GM18517 (cell line): ENCODE measurements around the gene EFHB.
"Not testable (repeated sequence)": the region's sequence is repeated elsewhere in the genome, so short reads cannot be mapped to it uniquely, and the experiment has no call there.

ENCODE experiments used
- ATAC-seq: cut with Tn5 transposase; IDR thresholded peaks from one replicate; pipeline ENCODE4 v1.9.1; 2021; ENCODE audit warnings: mild to moderate bottlenecking, moderate library complexity; ENCODE audit not compliant: unreplicated experiment

Gene EFHB

DNA sequence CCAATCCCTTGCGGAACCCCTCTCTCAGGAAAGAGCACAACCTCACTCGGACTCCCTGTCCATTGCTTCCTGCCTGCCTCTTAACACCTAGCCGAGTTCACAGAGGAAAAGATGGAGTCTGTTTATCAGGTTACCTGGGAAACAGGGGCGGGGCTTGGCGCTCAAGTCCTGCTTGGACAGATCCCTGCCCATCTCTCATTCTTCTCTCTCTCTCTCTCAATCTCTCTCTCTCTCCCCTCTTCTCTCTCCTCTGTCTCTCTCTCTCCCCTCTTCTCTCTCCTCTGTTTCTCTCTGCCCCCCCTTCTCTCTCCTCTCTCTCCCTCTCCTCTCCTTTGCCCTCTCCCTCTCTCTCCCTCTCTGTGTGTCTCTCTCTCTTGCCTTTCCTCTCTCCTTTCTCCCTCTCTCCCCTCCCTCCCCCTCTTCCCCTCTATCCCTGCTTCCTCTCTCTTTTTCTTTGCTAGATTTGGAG, at the start of gene EFHB:
Gene EFHB (minus strand): TSS at position 120 of the 469 bp plus-strand sequence. CDS start 199 bp downstream, outside the sequence.
- ATAC-seq = no peak

GRCh38 chr3:19972054-19972453, 38.0 kb upstream of the EFHB start:
- ATAC-seq = no peak

- no peak for ATAC-seq
Observed at GRCh38 chr3:19970327-19970726, 36.3 kb upstream of the EFHB start.

DNA sequence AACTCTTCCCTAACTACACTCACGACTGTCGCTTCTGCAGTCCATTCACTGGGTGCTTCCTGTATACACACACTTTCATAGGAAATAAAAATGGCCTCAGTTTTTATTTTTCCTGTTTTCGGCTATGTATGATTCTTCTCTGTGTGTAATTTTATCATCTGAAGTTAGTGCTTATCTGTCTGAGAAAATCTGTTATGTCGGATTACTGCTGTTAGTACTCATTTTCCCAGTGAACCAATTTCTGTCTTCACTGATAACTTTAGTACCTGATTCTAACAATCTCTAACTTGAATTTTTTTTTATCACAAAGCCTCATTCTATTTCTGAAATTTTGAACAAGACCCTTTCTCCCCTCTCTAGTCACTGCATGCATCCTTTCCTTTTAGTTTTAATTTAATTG, 33.8 kb upstream of the EFHB start:
- no peak for ATAC-seq

GRCh38 chr3:19967208-19967607, 33.2 kb upstream of the EFHB start:
- ATAC-seq = no peak

- ATAC-seq = no peak
Observed at GRCh38 chr3:19961960-19962359, 27.9 kb upstream of the EFHB start.

DNA sequence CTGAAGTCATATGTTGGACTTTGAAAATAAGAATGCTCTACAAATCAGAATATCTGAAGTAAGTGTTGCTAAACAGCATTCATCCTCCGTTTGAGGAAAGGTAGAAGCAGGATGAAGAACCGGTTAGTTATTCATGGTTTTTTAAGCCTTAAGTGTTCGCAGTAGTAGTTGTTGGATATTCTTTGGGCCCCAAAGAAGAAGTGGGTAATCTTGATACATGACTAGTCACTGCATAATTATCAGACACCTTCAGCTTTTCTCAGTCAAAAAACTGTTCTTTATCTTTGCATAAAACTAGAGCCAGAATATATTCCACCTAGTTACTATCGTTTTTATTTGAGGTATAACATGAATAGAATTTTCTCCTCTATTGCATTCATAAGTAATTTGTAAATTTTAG, 26.7 kb upstream of the EFHB start:
- no peak for ATAC-seq

DNA sequence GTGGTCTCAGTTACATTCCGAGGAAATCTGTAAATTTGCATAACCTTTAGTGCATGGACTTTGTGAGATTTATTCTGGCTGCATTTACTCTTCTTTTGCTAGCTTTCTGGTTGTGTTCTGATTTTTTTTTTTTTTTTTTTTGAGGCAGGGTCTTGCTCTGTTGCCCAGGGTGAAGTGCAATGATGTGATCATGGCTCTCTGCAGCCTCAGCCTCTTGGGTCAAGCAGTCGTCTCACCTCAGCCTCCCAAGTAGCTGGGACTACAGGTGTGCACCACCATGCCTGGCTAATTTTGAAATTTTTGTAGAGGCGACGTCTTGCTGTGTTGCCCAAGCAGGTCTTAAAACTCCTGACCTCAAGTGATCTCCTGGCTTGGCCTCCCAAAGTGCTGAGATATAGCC, 25.5 kb upstream of the EFHB start:
- ATAC-seq = no peak

DNA sequence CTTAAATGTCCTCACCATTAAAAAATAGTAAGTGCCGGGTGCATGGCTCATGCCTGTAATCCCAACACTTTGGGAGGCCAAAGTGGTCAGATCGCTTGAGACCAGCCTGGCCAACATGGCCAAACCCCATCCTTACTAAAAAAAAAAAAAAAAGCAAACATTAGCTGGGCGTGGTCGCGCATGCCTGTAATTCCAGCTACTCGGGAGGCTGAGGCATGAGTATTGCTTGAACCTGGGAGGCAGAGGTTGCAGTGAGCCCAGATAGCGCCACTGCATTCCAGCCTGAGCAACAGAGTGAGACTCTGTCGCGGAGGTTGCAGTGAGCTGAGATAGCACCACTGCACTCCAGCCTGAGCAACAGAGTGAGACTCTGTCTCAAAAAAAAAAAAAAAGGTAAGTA, 23.3 kb upstream of the EFHB start:
- not testable (repeated sequence) for ATAC-seq

DNA sequence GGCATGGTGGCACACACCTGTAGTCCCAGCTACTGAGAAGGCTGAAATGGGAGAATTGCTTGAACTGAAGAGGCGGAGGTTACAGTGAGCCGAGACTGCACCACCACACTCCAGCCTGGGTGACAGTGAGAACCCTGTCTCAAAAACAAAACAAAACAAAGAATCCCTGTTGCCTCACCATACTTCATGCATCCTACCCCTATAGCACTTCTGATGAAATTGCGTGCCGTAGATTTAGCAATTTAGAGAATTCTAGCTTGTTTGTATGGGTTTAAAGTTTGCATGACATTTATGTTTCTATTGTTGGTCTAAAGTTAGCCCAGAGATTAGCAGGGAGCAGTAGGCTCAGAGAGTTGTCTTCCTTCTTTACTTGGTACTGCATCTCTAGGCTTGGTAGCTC, 20.7 kb upstream of the EFHB start:
- ATAC-seq = no peak

GRCh38 chr3:19950316-19950715, 16.3 kb upstream of the EFHB start:
- ATAC-seq = no peak

- no peak for ATAC-seq
Observed at GRCh38 chr3:19948226-19948591, 14.2 kb upstream of the EFHB start.

GRCh38 chr3:19947549-19948225, 13.7 kb upstream of the EFHB start:
- ATAC-seq = peak; percentile 22

DNA sequence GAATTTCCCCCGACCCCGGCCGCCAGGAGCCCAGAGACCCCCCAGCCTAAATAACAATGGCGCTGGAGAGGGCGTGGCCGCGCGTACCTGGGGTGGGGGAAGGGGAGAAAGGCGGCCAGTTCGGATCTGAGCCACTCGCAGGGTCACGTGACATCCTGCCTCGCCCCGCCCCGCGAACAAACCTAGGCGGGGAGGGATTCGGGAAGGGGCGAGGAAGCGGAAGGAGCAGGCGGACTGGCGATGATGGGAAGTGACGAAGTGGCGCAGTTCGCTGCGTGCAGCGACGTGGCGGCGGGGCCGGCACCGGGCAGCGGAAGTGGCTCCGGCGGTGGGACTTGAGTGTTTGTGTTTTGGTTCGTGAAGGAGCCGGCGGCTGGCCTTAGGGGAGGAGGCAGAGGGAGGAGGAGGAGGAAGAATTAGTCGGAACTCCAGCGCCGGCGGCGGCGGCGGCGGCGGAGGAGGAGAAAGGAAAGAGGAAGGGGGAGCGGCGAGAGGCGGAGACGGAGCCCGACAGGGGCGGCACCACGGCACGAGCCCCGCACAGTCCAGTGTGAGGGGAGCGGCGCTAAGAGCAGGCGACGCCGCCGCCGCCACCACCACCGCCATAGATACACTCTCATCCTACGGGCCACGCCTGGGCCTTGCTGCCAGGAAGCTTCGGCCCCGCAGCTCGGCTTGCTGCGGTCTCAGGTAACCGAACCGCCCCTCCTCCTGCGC, 13.0 kb upstream of the EFHB start, which contains the start of gene RAB5A:
Gene RAB5A (plus strand): TSS at position 266 of the 717 bp plus-strand sequence. CDS start 3,802 bp downstream, outside the sequence.
- peak; percentile 97 for ATAC-seq

DNA sequence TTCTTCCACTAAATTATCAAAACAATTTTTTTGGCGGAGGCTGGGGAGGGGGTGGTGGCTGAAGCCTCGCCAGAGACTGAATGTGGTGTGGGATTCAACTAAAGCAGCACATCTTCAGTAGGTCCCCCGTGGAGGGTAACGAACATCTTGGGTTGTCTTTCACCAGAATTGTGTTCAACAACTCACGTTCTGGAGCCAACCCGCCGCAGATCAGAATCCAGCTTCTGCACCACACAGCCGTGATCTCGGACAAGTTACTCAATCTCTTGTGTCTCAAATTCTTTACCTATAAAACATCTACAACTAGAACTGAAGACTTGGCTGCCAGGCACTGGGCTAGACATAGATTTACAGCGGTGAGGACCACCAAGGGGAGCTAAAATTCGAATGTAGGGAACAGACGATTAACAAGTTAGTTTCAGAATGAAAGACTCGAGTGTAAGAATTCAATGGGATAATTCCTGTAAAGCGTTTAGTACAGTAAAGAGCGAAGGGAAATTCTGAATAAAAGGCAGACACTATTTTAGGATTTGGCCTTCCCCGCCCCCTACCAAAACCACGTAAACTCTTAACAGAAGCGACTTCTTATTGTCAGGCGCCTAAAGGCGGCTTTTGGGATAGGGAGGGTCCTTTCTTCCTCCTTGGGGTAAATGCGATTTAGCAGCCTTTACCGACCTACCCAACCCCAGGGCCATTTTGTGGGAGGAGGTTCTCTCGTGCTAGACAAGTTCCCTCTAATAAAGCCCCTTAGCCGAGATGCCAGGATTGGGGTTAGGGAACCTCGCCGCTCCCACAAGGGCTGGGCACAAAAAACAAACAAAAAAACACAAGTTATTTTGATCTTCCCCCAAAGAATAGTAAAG, 12.2 kb upstream of the EFHB start:
- ATAC-seq = peak; percentile 6

GRCh38 chr3:19945534-19945933, 11.5 kb upstream of the EFHB start:
- ATAC-seq = no peak

DNA sequence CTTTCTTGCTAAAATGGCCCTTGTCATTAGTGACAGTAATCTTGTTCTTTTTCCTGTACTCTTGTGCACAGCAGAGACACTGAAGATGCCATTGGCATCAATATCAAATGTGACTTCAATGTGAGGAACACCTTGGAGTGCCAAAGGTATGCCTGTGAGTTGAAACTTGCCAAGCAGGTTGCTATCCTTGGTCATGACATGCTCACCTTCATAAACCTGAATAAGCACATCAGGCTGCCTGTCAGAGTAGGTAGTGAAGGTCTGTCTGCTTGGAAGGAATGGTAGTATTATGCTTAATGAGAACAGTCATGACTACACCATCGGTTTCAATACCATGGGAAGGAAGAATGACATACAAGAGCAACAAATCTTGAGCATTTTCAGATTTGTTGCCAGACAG, 6.6 kb upstream of the EFHB start:
- ATAC-seq = no peak

- no peak for ATAC-seq
Observed at GRCh38 chr3:19938295-19938627, 4.2 kb upstream of the EFHB start.

DNA sequence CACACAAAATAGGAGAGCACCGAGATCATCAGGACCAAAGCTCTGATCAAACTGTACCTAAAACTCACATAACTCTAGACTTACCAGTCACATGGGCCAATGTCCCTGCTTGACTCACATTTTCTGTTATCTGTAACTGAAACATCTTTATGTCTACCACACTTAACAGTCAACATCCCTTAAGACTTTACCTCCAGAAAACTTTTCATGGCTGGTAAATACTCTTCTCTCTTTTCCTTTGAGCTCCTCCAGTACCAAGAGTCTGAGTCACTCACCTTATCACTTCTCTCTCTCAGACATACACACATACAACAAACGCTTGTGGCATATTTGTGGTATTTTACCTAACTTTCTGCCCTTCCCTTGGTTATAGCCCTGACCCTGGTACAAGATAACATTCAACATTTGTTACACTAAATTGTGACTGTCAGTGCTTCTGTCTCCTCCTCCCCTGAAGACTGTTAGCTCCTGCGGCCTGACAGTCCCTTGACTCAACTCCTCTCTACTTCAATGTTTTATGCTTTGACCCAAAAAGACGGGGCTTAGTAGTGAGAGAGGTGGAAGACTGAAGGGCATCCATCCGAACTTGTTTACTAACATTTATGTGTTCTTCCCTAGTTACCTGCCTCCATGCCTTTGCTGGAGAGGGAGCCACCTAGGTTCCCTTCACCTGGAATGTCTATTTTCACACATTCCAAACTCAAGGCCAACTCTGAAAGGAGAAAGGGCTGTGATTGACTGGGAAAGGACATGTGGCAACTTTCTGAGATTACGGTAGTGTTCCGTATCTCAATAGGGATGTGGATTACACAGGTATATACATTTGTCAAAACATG, 3.7 kb upstream of the EFHB start:
- no peak for ATAC-seq

- ATAC-seq = no peak
Observed at GRCh38 chr3:19932422-19932821, 1.6 kb downstream of the EFHB start.

- ATAC-seq = peak; percentile 55
Observed at GRCh38 chr3:19931767-19932188, 2.2 kb downstream of the EFHB start.
